Panc1 (cell line): ENCODE data around the gene KYNU. TPM values are rescaled to one million over a fixed set of nuclear protein-coding genes. Genes with fewer than 3 reads are reported as not detected.
"Not testable (repeated sequence)": the region's sequence is repeated elsewhere in the genome, so short reads cannot be mapped to it uniquely, and the experiment has no call there.

Experiments
- ATAC-seq: fragments of 200-7000 bp; cut with Tn5 transposase; 2 replicates; pipeline ENCODE4 v1.9.1; 2020; ENCODE audit warnings: mild to moderate bottlenecking, moderate library complexity
- BruUV-seq: library from RNA; stranded (reverse); fragments of 400-500 nt; replicated peaks from 2 replicates; lab custom pipeline; 2021; lab: Mats Ljungman, UMichigan
- CTCF ChIA-PET: fragments of 300-600 bp; sonication (Branson Sonifier 250); formaldehyde crosslinking; loops from one replicate; lab custom pipeline; 2022; ENCODE audit warnings: antibody characterized with exemption; lab: Charles Lee
- POLR2A ChIA-PET: fragments of 300-600 bp; sonication (Branson Sonifier 250); formaldehyde crosslinking; loops from one replicate; lab custom pipeline; 2022; ENCODE audit warnings: antibody characterized with exemption; lab: Charles Lee
- DNase-seq: peaks from one replicate; pipeline ENCODE4 v3.0.0-alpha.2; 2010; ENCODE audit warnings: low read depth, low spot score
- H3K27ac ChIP-seq: 2 replicates; pipeline ENCODE4 v1.5.1; 2011; ENCODE audit warnings: mild to moderate bottlenecking, low read length, inconsistent platforms
- H3K27me3 ChIP-seq: fragments of 200-500 bp; sonication (Bioruptor generic); 2 replicates; pipeline ENCODE4 v1.6.0; 2014; ENCODE audit warnings: low read length, inconsistent platforms; ENCODE audit not compliant: control insufficient read depth, insufficient read depth
- H3K36me3 ChIP-seq: fragments of 200-500 bp; sonication (Bioruptor generic); 2 replicates; pipeline ENCODE4 v1.5.1; 2014; ENCODE audit warnings: inconsistent platforms, mild to moderate bottlenecking, low read length, moderate library complexity; ENCODE audit not compliant: control insufficient read depth, insufficient read depth
- H3K4me1 ChIP-seq: 2 replicates; pipeline ENCODE4 v1.5.1; 2011; ENCODE audit warnings: inconsistent platforms, mild to moderate bottlenecking, low read length, moderate library complexity; ENCODE audit not compliant: control insufficient read depth, insufficient read depth
- H3K4me3 ChIP-seq, 2 experiments: 2 replicates each; pipeline ENCODE4 v1.5.1; 2011 to 2012; ENCODE audit warnings: low read depth in 2 of 2, low read length in 2 of 2, mild to moderate bottlenecking in 2 of 2, inconsistent platforms in 1 of 2, moderate library complexity in 1 of 2
- H3K9me3 ChIP-seq: fragments of 200-500 bp; sonication (Bioruptor generic); 2 replicates; pipeline ENCODE4 v1.5.1; 2014; ENCODE audit warnings: low read depth, mild to moderate bottlenecking, inconsistent platforms, low read length, moderate library complexity; ENCODE audit not compliant: control insufficient read depth, insufficient read depth
- CTCF ChIP-seq: fragments of 450-650 bp; IDR thresholded peaks from 2 replicates; pipeline ENCODE4 v1.5.1; 2017; ENCODE audit warnings: mild to moderate bottlenecking
- POLR2AphosphoS5 ChIP-seq: IDR thresholded peaks from 2 replicates; pipeline ENCODE4 v1.6.1; 2012; ENCODE audit warnings: mild to moderate bottlenecking, low read depth, low read length, moderate library complexity
- REST ChIP-seq, 2 experiments: IDR thresholded peaks; 2 replicates each; pipeline ENCODE4 v1.6.1; 2011 to 2012; ENCODE audit warnings: low read depth in 2 of 2, control low read depth in 1 of 2, low read length in 1 of 2, mild to moderate bottlenecking in 1 of 2, moderate library complexity in 1 of 2; ENCODE audit not compliant: insufficient read depth in 1 of 2
- SIN3A ChIP-seq: IDR thresholded peaks from 2 replicates; pipeline ENCODE4 v1.6.1; 2012; ENCODE audit warnings: low read depth, mild to moderate bottlenecking, low read length, moderate library complexity, borderline replicate concordance; ENCODE audit not compliant: insufficient read depth
- TCF7L2 ChIP-seq: IDR thresholded peaks from 2 replicates; pipeline ENCODE4 v1.6.1; 2011; ENCODE audit warnings: mild to moderate bottlenecking, low read depth, low read length, inconsistent platforms
- in situ Hi-C: cut with HindIII; loops from 2 replicates; pipeline ENCODE4 v1.10.0; 2016; ENCODE audit warnings: low sequenced_read_pairs, low pct_unique_long_range_greater_than_20kb
- intact Hi-C: fragments of 100-400 bp; cut with micrococcal nuclease; formaldehyde crosslinking; loops from one replicate; pipeline ENCODE4 v1.10.0; 2022; ENCODE audit not compliant: unreplicated experiment
- total RNA-seq: library from RNA; stranded (reverse); gene quantifications from one replicate; pipeline ENCODE4 v1.2.1, GENCODE V29; 2021; ENCODE audit not compliant: unreplicated experiment

KYNU gene
- total RNA-seq, 1 experiment from 2014 or later, result not detected

GRCh38 chr2:142901780-142902179 lies 24.3 kb downstream of the KYNU start:
- no peaks in the 10 kb centered on the region for H3K27me3 ChIP-seq
- intact Hi-C loops (no loop called here), in situ Hi-C loops (no loop called here)
- no peaks in the 10 kb centered on the region for H3K36me3 ChIP-seq
- H3K4me3 ChIP-seq, result no peak overlapping the region
- no peak for TF ChIP-seq CTCF
- no peak for TF ChIP-seq POLR2AphosphoS5
- no peak for TF ChIP-seq REST (IDR thresholded peaks at IDR 0.05; ENCODE audit: insufficient read depth in 1 of 2, low read depth in 2 of 2, low read length in 1 of 2)
- no peak for TF ChIP-seq SIN3A
- TF ChIP-seq TCF7L2, result no peak
- DNase-seq (no peak), ATAC-seq (no peak)
- no peaks in the 10 kb centered on the region for H3K4me1 ChIP-seq
- POLR2A ChIA-PET, result no interaction called here
- BruUV-seq, result no TSS peak
- CTCF ChIA-PET, result no interaction called here
- no peak overlapping the region for H3K27ac ChIP-seq
- H3K9me3 ChIP-seq, result no peaks in the 10 kb centered on the region

GRCh38 chr2:142903726-142904125 lies 26.3 kb downstream of the KYNU start:
- in situ Hi-C loops, H3K27me3 ChIP-seq, POLR2A ChIA-PET, H3K9me3 ChIP-seq, H3K27ac ChIP-seq, ATAC-seq, BruUV-seq, intact Hi-C loops, H3K4me1 ChIP-seq, DNase-seq, H3K36me3 ChIP-seq, CTCF ChIA-PET, H3K4me3 ChIP-seq: not testable (repeated sequence)

- TF ChIP-seq REST (IDR thresholded peaks at IDR 0.05; ENCODE audit: insufficient read depth in 1 of 2, low read depth in 2 of 2, low read length in 1 of 2), result no peak
- TF ChIP-seq SIN3A, result no peak
- no peak for TF ChIP-seq TCF7L2
- no peak for TF ChIP-seq POLR2AphosphoS5
- TF ChIP-seq CTCF, result no peak
- Histone ChIP-seq H3K9me3 (no peaks in the 10 kb centered on the region), H3K4me3 (no peak overlapping the region), H3K27ac (no peak overlapping the region), H3K4me1 (no peaks in the 10 kb centered on the region), H3K27me3 (no peaks in the 10 kb centered on the region), H3K36me3 (no peaks in the 10 kb centered on the region)
- DNase-seq (no peak), ATAC-seq (no peak)
- CTCF ChIA-PET, result no interaction called here
- intact Hi-C loops (no loop called here), in situ Hi-C loops (no loop called here)
- BruUV-seq, result no TSS peak
- POLR2A ChIA-PET, result no interaction called here
Observed at GRCh38 chr2:142907653-142908052, 30.2 kb downstream of the KYNU start.
